H1 (cell line): ENCODE data around the gene XPOT. TPM values are rescaled to one million over a fixed set of nuclear protein-coding genes. Genes with fewer than 3 reads are reported as not detected.

Experiments
- CTCF ChIA-PET: fragments of 300-600 bp; sonication (Branson Sonifier 250); formaldehyde crosslinking; loops from one replicate; lab custom pipeline; 2021; ENCODE audit not compliant: partially characterized antibody; lab: Charles Lee
- POLR2A ChIA-PET: fragments of 300-600 bp; sonication (Branson Sonifier 250); formaldehyde crosslinking; loops from one replicate; lab custom pipeline; 2021; ENCODE audit warnings: inconsistent platforms; ENCODE audit not compliant: partially characterized antibody; lab: Charles Lee
- DNase-seq, 2 experiments: peaks; one replicate each; pipeline versions ENCODE4 v3.0.0 to v3.0.0-alpha.2; 2010 to 2022; ENCODE audit warnings: low spot score in 2 of 2, low read depth in 1 of 2, mixed read lengths in 1 of 2
- FAIRE-seq: peaks from 2 replicates; lab custom pipeline; 2011; peaks lifted over from hg19 to GRCh38; lab: Jason Lieb, UNC
- H2AFZ ChIP-seq: 2 replicates; pipeline ENCODE4 v1.8.1; 2012; ENCODE audit warnings: low read length, inconsistent platforms
- H2AK5ac ChIP-seq: 2 replicates; pipeline ENCODE4 v1.6.1; 2013; ENCODE audit warnings: low read depth, low read length
- H2BK120ac ChIP-seq: replicated peaks from 2 replicates; pipeline ENCODE3; 2013; ENCODE audit warnings: low read depth, low read length, inconsistent platforms
- H2BK12ac ChIP-seq: 2 replicates; pipeline ENCODE4 v1.6.1; 2013; ENCODE audit warnings: low read depth, low read length
- H2BK15ac ChIP-seq: 2 replicates; pipeline ENCODE4 v1.6.1; 2013; ENCODE audit warnings: low read length
- H2BK20ac ChIP-seq: 2 replicates; pipeline ENCODE4 v1.6.1; 2013; ENCODE audit warnings: low read length
- H2BK5ac ChIP-seq: 2 replicates; pipeline ENCODE4 v1.6.1; 2013; ENCODE audit warnings: low read depth, low read length
- H3K14ac ChIP-seq: 2 replicates; pipeline ENCODE4 v1.6.1; 2013; ENCODE audit warnings: inconsistent platforms; ENCODE audit not compliant: insufficient read length
- H3K18ac ChIP-seq: 2 replicates; pipeline ENCODE4 v1.6.1; 2013; ENCODE audit warnings: low read length; ENCODE audit errors: extremely low read depth
- H3K23ac ChIP-seq: 2 replicates; pipeline ENCODE4 v1.6.1; 2013; ENCODE audit warnings: inconsistent platforms; ENCODE audit not compliant: insufficient read length
- H3K23me2 ChIP-seq: 2 replicates; pipeline ENCODE4 v1.6.1; 2013; ENCODE audit warnings: low read depth, low read length
- H3K27ac ChIP-seq: 2 replicates; pipeline ENCODE4 v1.6.1; 2011; ENCODE audit warnings: low read depth, low read length, inconsistent platforms
- H3K27me3 ChIP-seq, 4 experiments: replicated peaks in 1 of 4; 1 replicate in 1 of 4; 2 replicates in 3 of 4; pipeline versions ENCODE4 v1.6.1 to v1.8.1; 2011 to 2013; ENCODE audit warnings: low read length in 3 of 4, mild to moderate bottlenecking in 3 of 4, inconsistent platforms in 2 of 4, mixed read lengths in 2 of 4, moderate library complexity in 1 of 4; ENCODE audit not compliant: control insufficient read depth in 3 of 4, insufficient read depth in 3 of 4; ENCODE audit errors: extremely low read depth in 1 of 4
- H3K36me3 ChIP-seq, 4 experiments: 2 replicates each; pipeline versions ENCODE4 v1.6.1 to v1.8.1; 2011 to 2013; ENCODE audit warnings: mild to moderate bottlenecking in 4 of 4, low read length in 3 of 4, moderate library complexity in 2 of 4, control low read depth in 1 of 4, inconsistent platforms in 1 of 4; ENCODE audit not compliant: insufficient read depth in 4 of 4, control insufficient read depth in 2 of 4
- H3K4ac ChIP-seq: replicated peaks from 2 replicates; pipeline ENCODE3; 2013; ENCODE audit warnings: low read length, low read depth, mixed read lengths, inconsistent platforms; ENCODE audit not compliant: insufficient read length
- H3K4me1 ChIP-seq, 4 experiments: replicated peaks in 1 of 4; 1 replicate in 1 of 4; 2 replicates in 3 of 4; pipeline versions ENCODE4 v1.6.1 to v1.8.1; 2011 to 2013; ENCODE audit warnings: low read length in 3 of 4, inconsistent platforms in 2 of 4, mixed read lengths in 1 of 4; ENCODE audit not compliant: insufficient read depth in 4 of 4, control insufficient read depth in 3 of 4
- H3K4me2 ChIP-seq, 2 experiments: 2 replicates each; pipeline versions ENCODE4 v1.6.1 to v1.8.1; 2011 to 2013; ENCODE audit warnings: low read depth in 2 of 2, low read length in 2 of 2, control low read depth in 1 of 2, inconsistent platforms in 1 of 2, mild to moderate bottlenecking in 1 of 2; ENCODE audit not compliant: insufficient read depth in 1 of 2
- H3K4me3 ChIP-seq, 4 experiments: fragments of 200-600, 300-600 bp in 1 of 4; sonication (generic), shearing (Covaris generic), sonication (Bioruptor Twin) in 1 of 4; 2 replicates each; pipeline versions ENCODE4 v1.5.1 to v1.8.1; 2011 to 2016; ENCODE audit warnings: low read length in 4 of 4, low read depth in 3 of 4, control low read depth in 2 of 4, inconsistent platforms in 2 of 4, mild to moderate bottlenecking in 2 of 4, mixed read lengths in 1 of 4, moderate library complexity in 1 of 4; ENCODE audit not compliant: insufficient read depth in 2 of 4; ENCODE audit errors: extremely low read depth in 1 of 4
- H3K56ac ChIP-seq: replicated peaks from 2 replicates; pipeline ENCODE3; 2013; ENCODE audit warnings: low read depth, mild to moderate bottlenecking, mixed read lengths, low read length, inconsistent platforms; ENCODE audit not compliant: insufficient read length
- H3K79me1 ChIP-seq: 2 replicates; pipeline ENCODE4 v1.6.1; 2013; ENCODE audit warnings: low read depth, low read length, control low read depth
- H3K79me2 ChIP-seq, 2 experiments: 2 replicates each; pipeline versions ENCODE4 v1.6.1 to v1.8.1; 2012 to 2013; ENCODE audit warnings: low read length in 2 of 2, mild to moderate bottlenecking in 2 of 2, inconsistent platforms in 1 of 2; ENCODE audit not compliant: insufficient read depth in 2 of 2, control insufficient read depth in 1 of 2
- H3K9ac ChIP-seq, 4 experiments: replicated peaks in 1 of 4; 1 replicate in 1 of 4; 2 replicates in 3 of 4; pipeline versions ENCODE4 v1.6.1 to v1.8.1; 2011 to 2013; ENCODE audit warnings: low read depth in 3 of 4, low read length in 3 of 4, control low read depth in 2 of 4, mild to moderate bottlenecking in 2 of 4, moderate library complexity in 2 of 4, inconsistent platforms in 1 of 4; ENCODE audit errors: extremely low read depth in 1 of 4
- H3K9me3 ChIP-seq, 2 experiments: 2 replicates each; pipeline versions ENCODE4 v1.6.1 to v1.8.1; 2012 to 2013; ENCODE audit warnings: mild to moderate bottlenecking in 2 of 2, moderate library complexity in 2 of 2, control low read depth in 1 of 2, inconsistent platforms in 1 of 2, low read depth in 1 of 2, low read length in 1 of 2, mixed read lengths in 1 of 2; ENCODE audit not compliant: insufficient read depth in 2 of 2
- H4K20me1 ChIP-seq, 2 experiments: replicated peaks in 1 of 2; 2 replicates each; pipeline versions ENCODE3 to v1.8.1; 2011 to 2013; ENCODE audit warnings: inconsistent platforms in 2 of 2, low read length in 2 of 2, mild to moderate bottlenecking in 1 of 2; ENCODE audit not compliant: insufficient read depth in 2 of 2, control insufficient read depth in 1 of 2
- H4K5ac ChIP-seq: 2 replicates; pipeline ENCODE4 v1.6.1; 2013; ENCODE audit warnings: low read length, low read depth, mixed read lengths, inconsistent platforms; ENCODE audit not compliant: insufficient read length
- H4K8ac ChIP-seq: 2 replicates; pipeline ENCODE4 v1.8.0; 2013; ENCODE audit warnings: mild to moderate bottlenecking, moderate library complexity, low read length, inconsistent platforms; ENCODE audit not compliant: insufficient read depth; ENCODE audit errors: extremely low read depth
- H4K91ac ChIP-seq: replicated peaks from 2 replicates; pipeline ENCODE3; 2013; ENCODE audit warnings: low read length, mixed read lengths, inconsistent platforms; ENCODE audit not compliant: insufficient read length
- BACH1 ChIP-seq: IDR thresholded peaks from 2 replicates; pipeline ENCODE4 v1.6.1; 2012; ENCODE audit warnings: low read length, improper control_type of control experiment
- CHD2 ChIP-seq: IDR thresholded peaks from 2 replicates; pipeline ENCODE4 v1.6.1; 2012; ENCODE audit warnings: low read length, improper control_type of control experiment
- GTF2F1 ChIP-seq: IDR thresholded peaks from 2 replicates; pipeline ENCODE4 v1.6.1; 2012; ENCODE audit warnings: low read depth, low read length, improper control_type of control experiment, borderline replicate concordance
- JUND ChIP-seq: IDR thresholded peaks from 2 replicates; pipeline ENCODE4 v1.6.1; 2011; ENCODE audit warnings: mild to moderate bottlenecking, improper control_type of control experiment, low read length
- POLR2A ChIP-seq, 2 experiments: IDR thresholded peaks; 1 replicate in 1 of 2; 2 replicates in 1 of 2; pipeline ENCODE4 v1.6.1; 2011; ENCODE audit warnings: low read depth in 2 of 2, low read length in 2 of 2, mild to moderate bottlenecking in 2 of 2; ENCODE audit errors: control extremely low read depth in 1 of 2
- RAD21 ChIP-seq, 2 experiments: IDR thresholded peaks in 1 of 2; conservative IDR thresholded peaks in 1 of 2; 2 replicates each; pipeline ENCODE4 v1.6.1; 2011; ENCODE audit warnings: low read depth in 2 of 2, low read length in 2 of 2, improper control_type of control experiment in 1 of 2, inconsistent platforms in 1 of 2, mild to moderate bottlenecking in 1 of 2, moderate library complexity in 1 of 2
- SRF ChIP-seq: IDR thresholded peaks from 2 replicates; pipeline ENCODE4 v1.6.1; 2011; ENCODE audit warnings: mild to moderate bottlenecking, low read depth, low read length, moderate library complexity
- ZNF274 ChIP-seq: IDR thresholded peaks from 2 replicates; pipeline ENCODE4 v1.7.0; 2012; ENCODE audit warnings: low read length, borderline replicate concordance; ENCODE audit errors: extremely low read depth
- WGBS, 2 experiments: shearing (Covaris generic) in 1 of 2; methylation state at CpG; one replicate each; pipeline versions ENCODE4 v1.1.6 to v1.1.7; 2013 to 2015; ENCODE audit warnings: low lambda C conversion rate in 2 of 2, mixed read lengths in 2 of 2, inconsistent platforms in 1 of 2, low coverage in 1 of 2, missing lambda C conversion rate in 1 of 2; ENCODE audit not compliant: insufficient replicate concordance in 2 of 2, insufficient coverage in 1 of 2, insufficient read length in 1 of 2; ENCODE audit errors: extremely low coverage in 1 of 2, missing lambda C conversion rate in 1 of 2; 5-methylcytosine and 5-hydroxymethylcytosine counted together
- long read RNA-seq, 2 experiments: library from RNA in 1 of 2; library from capped mRNA in 1 of 2; stranded (forward); transcript quantifications; one replicate each; pipeline ENCODE4 v2.0.0, GENCODE V29; 2021; ENCODE audit warnings: inconsistent platforms in 1 of 2
- polyA minus RNA-seq, 3 experiments: library from RNA; depleted of rRNA, polyadenylated mRNA; stranded (reverse); fragments of >200 nt; gene quantifications; 1 replicate in 2 of 3; 2 replicates in 1 of 3; pipeline ENCODE4 v1.2.3, GENCODE V29; 2011
- polyA plus RNA-seq, 7 experiments: library from polyadenylated mRNA; depleted of rRNA in 3 of 7; stranded (reverse) in 5 of 7; unstranded in 2 of 7; fragments of >200 nt in 5 of 7; fragments of 200-250 nt in 2 of 7; gene quantifications; 1 replicate in 5 of 7; 2 replicates in 1 of 7; 4 replicates in 1 of 7; pipeline versions ENCODE4 v1.2.1 to v1.2.3, GENCODE V29; 2011 to 2013; ENCODE audit warnings: missing spikeins in 2 of 7, mixed read lengths in 2 of 7
- total RNA-seq: library from RNA; stranded (reverse); fragmentation: NEBNext Ultra II Directional; extraction: Animal tissue kit (Norgen Biotek cat#: 25700); gene quantifications from 2 replicates; pipeline ENCODE4 v1.2.1, GENCODE V29; 2021

The XPOT gene
- total RNA-seq (160 and 176 TPM in 2 replicates), polyA plus RNA-seq (2011; rRNA removed) (26.7 and 38.8 TPM in 2 replicates), polyA minus RNA-seq (2011; rRNA and poly(A)+ RNA removed) (76.8 and 116 TPM in 2 replicates)
- 49.9 TPM for polyA plus RNA-seq (2011; cell fraction: cytosol; rRNA removed)
- polyA plus RNA-seq (2011; cell fraction: nucleus; rRNA removed), result 26.3 TPM
- 51.7 to 99.1 TPM (median 63.7 TPM) in 4 replicates for polyA plus RNA-seq (2012, experiment 1 of 2)
- 5.4 TPM for polyA plus RNA-seq (2012, experiment 2 of 2)
- 82.0 TPM for polyA plus RNA-seq (2013, experiment 1 of 2)
- polyA plus RNA-seq (2013, experiment 2 of 2), result 86.0 TPM
- 66.3 TPM for polyA minus RNA-seq (2011; cell fraction: cytosol; rRNA and poly(A)+ RNA removed)
- polyA minus RNA-seq (2011; cell fraction: nucleus; rRNA and poly(A)+ RNA removed), result 117 TPM
- long read RNA-seq, experiment 1, partial matches to known transcripts, result 90 of 154 reads
- long read RNA-seq, experiment 1, other reads (novel, unspliced or antisense), result 64 of 154 reads
- long read RNA-seq, experiment 2, full-length matches to known transcripts, result 5 of 24 reads
- long read RNA-seq, experiment 2, partial matches to known transcripts, result 19 of 24 reads
- long read RNA-seq, experiment 2, other reads (novel, unspliced or antisense), result 0 of 24 reads

GRCh38 chr12:64403707-64404469 is at the start of gene XPOT:
XPOT (plus strand) TSS chr12:64404392; CDS start chr12:64410036, 5,644 bp downstream.
- FAIRE-seq (no peak), DNase-seq (peak; percentile 87 to 95)
- Histone ChIP-seq H3K56ac (peak within 1 kb of the TSS; percentile 82), H3K36me3 (no peaks in the 10 kb centered on the region), H2AK5ac (peak within 1 kb of the TSS; percentile 96), H3K18ac (peak within 1 kb of the TSS; percentile 97), H3K79me1 (0 out of 2 replicates have a peak, but pooled peaks cover 5% of the 10 kb centered on the region), H3K79me2 (peaks cover 15 to 41% of the 10 kb centered on the region in 2 experiments), H3K4me1 (peaks cover 0 to 5% (median 3%) of the 10 kb centered on the region in 4 experiments; a peak in 3 of 7 replicates), H3K4me2 (peak within 1 kb of the TSS; percentile 78 to 94), H4K20me1 (peaks cover 5 to 11% of the 10 kb centered on the region in 2 experiments), H2BK120ac (no peak within 1 kb of the TSS), H4K8ac (peak within 1 kb of the TSS; percentile 97), H3K4me3 (peak within 1 kb of the TSS; percentile 73 to 96 (median 89)), H3K4ac (peak within 1 kb of the TSS; percentile 91), H4K5ac (peak within 1 kb of the TSS; percentile 97), H3K9me3 (no peaks in the 10 kb centered on the region), H4K91ac (peak within 1 kb of the TSS; percentile 96), H3K27ac (peak within 1 kb of the TSS; percentile 94), H2BK20ac (no peak within 1 kb of the TSS), H3K27me3 (no peaks in the 10 kb centered on the region), H3K14ac (no peak within 1 kb of the TSS), H2BK15ac (0 out of 2 replicates have a peak within 1 kb of the TSS, but pooled peaks have one; percentile 88), H3K23me2 (peaks cover 9% of the 10 kb centered on the region; the same call in 1 of the 2 replicates), H3K23ac (no peak within 1 kb of the TSS), H2BK12ac (peak within 1 kb of the TSS; percentile 95; the same call in 1 of the 2 replicates), H2BK5ac (peak within 1 kb of the TSS; percentile 98), H2AFZ (no peak within 1 kb of the TSS), H3K9ac (peak within 1 kb of the TSS; percentile 91 to 96 (median 93))
- CTCF ChIA-PET, result interaction anchor here (0.8 kb wide), 1 partner anchor 132 kb away, joined by 3 read pairs; no protein-coding TSS in a partner anchor
- whole genome bisulfite sequencing, 2 experiments, result 16% methylated on average over 60 of the region's 60 CpGs; no CpG with 5 or more reads in 1 of the 2 experiments
- POLR2A ChIA-PET, result interaction anchor here (0.8 to 2.2 kb wide), 20 partner anchors 10 to 208 kb away, joined by 3 to 10 read pairs (median 3); partner anchors contain the start of gene C12orf56
- TF ChIP-seq POLR2A (IDR thresholded peaks at IDR 0.05; ENCODE audit: control extremely low read depth in 1 of 2, low read depth in 2 of 2, low read length in 2 of 2) (peak in 1 of 2 experiments; percentile 60; a peak in 1 of 3 replicates), RAD21 (IDR thresholded peaks at IDR 0.05 in 1 of 2, conservative IDR thresholded peaks at IDR 0.05 in 1 of 2; ENCODE audit: low read depth in 2 of 2, low read length in 2 of 2) (no peak), GTF2F1 (no peak), JUND (peak; percentile 63; the same call in 1 of the 2 replicates), ZNF274 (no peak), SRF (0 out of 2 replicates have a peak, but pooled peaks have one; percentile 30), CHD2 (no peak), BACH1 (peak; percentile 61; the same call in 1 of the 2 replicates)
